DOHH2 (cell line): Measurements from ENCODE around the gene FOXN4.

Source experiments
- H3F3A ChIP-seq: fragments of 200-600 bp; sonication (generic), shearing (Covaris generic); 2 replicates; pipeline ENCODE4 v1.6.0; 2016; ENCODE audit warnings: antibody characterized with exemption, mild to moderate bottlenecking; ENCODE audit not compliant: control insufficient read depth, insufficient read depth
- H3K27ac ChIP-seq: fragments of 200-600 bp; sonication (generic); 2 replicates; pipeline ENCODE4 v1.5.1; 2014; ENCODE audit warnings: low read depth, mild to moderate bottlenecking, low read length, moderate library complexity
- H3K27me3 ChIP-seq: fragments of 200-600 bp; sonication (generic); 2 replicates; pipeline ENCODE4 v1.6.1; 2014; ENCODE audit warnings: mild to moderate bottlenecking, low read length, mixed read lengths; ENCODE audit not compliant: control insufficient read depth
- H3K36me3 ChIP-seq: fragments of 200-600 bp; sonication (generic); 2 replicates; pipeline ENCODE4 v1.6.1; 2014; ENCODE audit warnings: mild to moderate bottlenecking, low read length, moderate library complexity, mixed read lengths; ENCODE audit not compliant: control insufficient read depth
- H3K4me1 ChIP-seq: fragments of 200-600 bp; sonication (generic); 2 replicates; pipeline ENCODE4 v1.6.1; 2014; ENCODE audit warnings: mild to moderate bottlenecking, low read length, mixed read lengths; ENCODE audit not compliant: control insufficient read depth
- H3K4me2 ChIP-seq: fragments of 200-600 bp; sonication (generic); 2 replicates; pipeline ENCODE4 v1.6.0; 2014; ENCODE audit warnings: mild to moderate bottlenecking, low read length, moderate library complexity
- H3K4me3 ChIP-seq: fragments of 200-600 bp; sonication (generic); 2 replicates; pipeline ENCODE4 v1.5.1; 2014; ENCODE audit warnings: mild to moderate bottlenecking, low read length, mixed read lengths
- H3K79me2 ChIP-seq: fragments of 200-600 bp; sonication (generic); 2 replicates; pipeline ENCODE4 v1.6.1; 2014; ENCODE audit warnings: mild to moderate bottlenecking, low read length, mixed read lengths; ENCODE audit not compliant: control insufficient read depth
- H3K9me2 ChIP-seq: fragments of 200-600 bp; sonication (generic); replicated peaks from 2 replicates; pipeline ENCODE4 v1.6.1; 2014; ENCODE audit warnings: mild to moderate bottlenecking, low read length, mixed read lengths; ENCODE audit not compliant: control insufficient read depth
- H3K9me3 ChIP-seq: fragments of 200-600 bp; sonication (generic); 2 replicates; pipeline ENCODE4 v1.6.1; 2014; ENCODE audit warnings: antibody characterized with exemption, low read length, mixed read lengths; ENCODE audit not compliant: control insufficient read depth, insufficient read depth
- H4K20me1 ChIP-seq: fragments of 200-600 bp; sonication (generic); 2 replicates; pipeline ENCODE4 v1.6.0; 2014; ENCODE audit warnings: low read depth, mild to moderate bottlenecking, antibody characterized with exemption, low read length, moderate library complexity; ENCODE audit not compliant: control insufficient read depth, insufficient read depth
- CTCF ChIP-seq: fragments of 200-600 bp; sonication (generic); IDR thresholded peaks from one replicate; pipeline ENCODE4 v1.5.1; 2014; ENCODE audit warnings: antibody characterized with exemption, mild to moderate bottlenecking, low read depth, low read length; ENCODE audit not compliant: poor library complexity, severe bottlenecking
- EZH2phosphoT487 ChIP-seq: fragments of 200-600 bp; sonication (generic); IDR thresholded peaks from 2 replicates; pipeline ENCODE4 v1.6.1; 2017; ENCODE audit warnings: borderline replicate concordance, mild to moderate bottlenecking, antibody characterized with exemption, low read length, moderate library complexity, mixed read lengths

Gene FOXN4

GRCh38 chr12:109241936-109242335 lies 67.1 kb downstream of the FOXN4 start:
- Histone ChIP-seq H3F3A (no peaks in the 10 kb centered on the region), H3K9me3 (no peaks in the 10 kb centered on the region), H4K20me1 (no peaks in the 10 kb centered on the region), H3K27ac (no peak overlapping the region), H3K4me3 (no peak overlapping the region), H3K27me3 (no peaks in the 10 kb centered on the region), H3K36me3 (no peaks in the 10 kb centered on the region), H3K79me2 (no peaks in the 10 kb centered on the region), H3K9me2 (no peaks in the 10 kb centered on the region), H3K4me2 (no peak overlapping the region), H3K4me1 (no peaks in the 10 kb centered on the region)
- TF ChIP-seq EZH2phosphoT487: no peak
- TF ChIP-seq CTCF: no peak

- H4K20me1 ChIP-seq: no peaks in the 10 kb centered on the region
- no peak overlapping the region for H3K27ac ChIP-seq
- H3K79me2 ChIP-seq: no peaks in the 10 kb centered on the region
- no peak overlapping the region for H3K4me2 ChIP-seq
- H3K4me1 ChIP-seq: no peaks in the 10 kb centered on the region
- TF ChIP-seq EZH2phosphoT487 (no peak), CTCF (no peak)
- H3K9me3 ChIP-seq: no peaks in the 10 kb centered on the region
- no peaks in the 10 kb centered on the region for H3F3A ChIP-seq
- H3K27me3 ChIP-seq: no peaks in the 10 kb centered on the region
- H3K36me3 ChIP-seq: no peaks in the 10 kb centered on the region
- H3K9me2 ChIP-seq: no peaks in the 10 kb centered on the region
- no peak overlapping the region for H3K4me3 ChIP-seq
These were observed 68.7 kb downstream of the FOXN4 start for GRCh38 chr12:109240365-109240764.

- Histone ChIP-seq H3K9me2 (no peaks in the 10 kb centered on the region), H3K79me2 (no peaks in the 10 kb centered on the region), H3K36me3 (no peaks in the 10 kb centered on the region), H3K4me3 (no peak overlapping the region), H3F3A (no peaks in the 10 kb centered on the region), H3K27ac (no peak overlapping the region), H3K27me3 (no peaks in the 10 kb centered on the region), H4K20me1 (no peaks in the 10 kb centered on the region), H3K4me1 (no peaks in the 10 kb centered on the region), H3K9me3 (no peaks in the 10 kb centered on the region), H3K4me2 (no peak overlapping the region)
- TF ChIP-seq EZH2phosphoT487: no peak
- TF ChIP-seq CTCF: no peak
These were observed 69.4 kb downstream of the FOXN4 start for GRCh38 chr12:109239691-109240090.

- Histone ChIP-seq H4K20me1 (no peaks in the 10 kb centered on the region), H3K4me3 (no peak overlapping the region), H3K4me1 (no peaks in the 10 kb centered on the region), H3K9me2 (no peaks in the 10 kb centered on the region), H3K9me3 (no peaks in the 10 kb centered on the region), H3K27me3 (no peaks in the 10 kb centered on the region), H3K4me2 (no peak overlapping the region), H3K36me3 (no peaks in the 10 kb centered on the region), H3K27ac (no peak overlapping the region), H3K79me2 (no peaks in the 10 kb centered on the region), H3F3A (no peaks in the 10 kb centered on the region)
- TF ChIP-seq CTCF (no peak), EZH2phosphoT487 (no peak)
These were observed 69.9 kb downstream of the FOXN4 start for GRCh38 chr12:109239179-109239578.
